Left ventricle myocardium inferior (tissue), 1 donor: ENCODE results near the gene PPP2R2D. TPM values are rescaled to one million over a fixed set of nuclear protein-coding genes. Genes with fewer than 3 reads are reported as not detected.

Source experiments
- DNase-seq: peaks from one replicate; pipeline ENCODE4 v3.0.0-alpha.2; 2020
- H3K27ac ChIP-seq: fragments of 200-600 bp; replicated peaks from 2 replicates; pipeline ENCODE4 v1.8.0; 2021
- H3K27me3 ChIP-seq: fragments of 200-600 bp; 2 replicates; pipeline ENCODE4 v1.8.0; 2021; ENCODE audit warnings: low read depth
- H3K36me3 ChIP-seq: fragments of 200-600 bp; 2 replicates; pipeline ENCODE4 v1.8.0; 2021
- H3K4me1 ChIP-seq: fragments of 200-600 bp; 2 replicates; pipeline ENCODE4 v1.8.0; 2021
- H3K4me3 ChIP-seq: fragments of 200-600 bp; 2 replicates; pipeline ENCODE4 v1.8.0; 2021; ENCODE audit warnings: mild to moderate bottlenecking, moderate library complexity
- H3K9me3 ChIP-seq: fragments of 200-600 bp; replicated peaks from 2 replicates; pipeline ENCODE4 v1.8.0; 2021
- intact Hi-C: fragments of 100-400 bp; cut with micrococcal nuclease; formaldehyde crosslinking; loops from one replicate; pipeline ENCODE4 v1.11.0; 2022
- total RNA-seq: library from RNA; stranded (reverse); fragmentation: NEBNext Ultra II Directional; extraction: Animal tissue kit (Norgen Biotek cat#: 25700); gene quantifications from one replicate; pipeline ENCODE4 v1.2.1, GENCODE V29; 2021
- TF ChIP-seq, protein P1 (sequence below): fragments of 200-600 bp; IDR thresholded peaks from 2 replicates; pipeline ENCODE4 v1.8.0; 2021; ENCODE audit warnings: antibody characterized with exemption, mild to moderate bottlenecking, borderline replicate concordance
- donor health status: DM: no; HTN: yes; CAD: no; lungs with severe emphysema.

The PPP2R2D gene
- total RNA-seq, 1 donor from 2014 or later, result 38.2 TPM

DNA sequence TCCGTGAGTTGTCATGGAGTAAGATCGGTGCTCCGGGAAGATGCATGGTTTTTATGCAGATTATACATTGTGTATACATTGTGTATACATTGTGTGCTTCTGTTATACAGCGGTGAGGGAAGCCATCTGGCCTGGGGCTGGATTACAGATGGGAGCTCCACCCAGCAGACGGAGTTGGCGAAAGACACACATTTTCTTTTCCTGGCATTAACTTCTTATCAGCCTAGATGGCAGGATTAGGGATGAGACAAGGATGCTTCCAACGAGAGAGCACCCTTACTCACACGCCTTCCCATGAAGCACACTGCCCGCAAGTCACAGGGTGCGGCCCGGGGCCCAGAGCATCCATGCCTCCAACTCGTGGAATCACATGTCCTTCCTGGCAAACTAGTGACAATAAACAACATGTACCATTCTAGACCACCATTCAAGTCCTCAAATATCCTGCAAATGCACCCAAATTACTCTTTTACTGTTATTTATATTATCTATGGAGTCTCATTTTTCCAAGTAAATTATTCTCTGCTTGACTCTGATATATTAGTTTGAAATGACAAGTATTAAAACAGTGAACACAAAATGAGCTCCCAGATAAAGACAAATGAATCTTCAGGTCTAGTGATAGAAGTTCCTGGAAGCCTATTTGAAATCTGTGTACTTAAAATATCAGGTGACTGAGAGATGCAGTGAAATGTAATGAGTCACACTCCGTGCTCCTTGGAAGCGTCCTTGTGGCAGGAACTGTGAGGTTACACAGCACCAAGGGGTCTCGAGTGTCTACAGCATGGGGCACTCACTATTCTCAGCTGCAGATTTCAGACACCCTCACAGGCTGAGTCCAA, 29.8 kb upstream of the PPP2R2D start:
- TF ChIP-seq, protein P1, sequence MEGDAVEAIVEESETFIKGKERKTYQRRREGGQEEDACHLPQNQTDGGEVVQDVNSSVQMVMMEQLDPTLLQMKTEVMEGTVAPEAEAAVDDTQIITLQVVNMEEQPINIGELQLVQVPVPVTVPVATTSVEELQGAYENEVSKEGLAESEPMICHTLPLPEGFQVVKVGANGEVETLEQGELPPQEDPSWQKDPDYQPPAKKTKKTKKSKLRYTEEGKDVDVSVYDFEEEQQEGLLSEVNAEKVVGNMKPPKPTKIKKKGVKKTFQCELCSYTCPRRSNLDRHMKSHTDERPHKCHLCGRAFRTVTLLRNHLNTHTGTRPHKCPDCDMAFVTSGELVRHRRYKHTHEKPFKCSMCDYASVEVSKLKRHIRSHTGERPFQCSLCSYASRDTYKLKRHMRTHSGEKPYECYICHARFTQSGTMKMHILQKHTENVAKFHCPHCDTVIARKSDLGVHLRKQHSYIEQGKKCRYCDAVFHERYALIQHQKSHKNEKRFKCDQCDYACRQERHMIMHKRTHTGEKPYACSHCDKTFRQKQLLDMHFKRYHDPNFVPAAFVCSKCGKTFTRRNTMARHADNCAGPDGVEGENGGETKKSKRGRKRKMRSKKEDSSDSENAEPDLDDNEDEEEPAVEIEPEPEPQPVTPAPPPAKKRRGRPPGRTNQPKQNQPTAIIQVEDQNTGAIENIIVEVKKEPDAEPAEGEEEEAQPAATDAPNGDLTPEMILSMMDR, result no peak
- H3K27ac ChIP-seq, result no peak overlapping the region
- intact Hi-C loops, result no loop called here
- H3K36me3 ChIP-seq, result no peaks in the 10 kb centered on the region
- peaks cover 7% of the 10 kb centered on the region for H3K4me1 ChIP-seq
- H3K4me3 ChIP-seq, result no peak overlapping the region
- peaks cover 81% of the 10 kb centered on the region for H3K27me3 ChIP-seq
- no peaks in the 10 kb centered on the region for H3K9me3 ChIP-seq
- no peak for DNase-seq

DNA sequence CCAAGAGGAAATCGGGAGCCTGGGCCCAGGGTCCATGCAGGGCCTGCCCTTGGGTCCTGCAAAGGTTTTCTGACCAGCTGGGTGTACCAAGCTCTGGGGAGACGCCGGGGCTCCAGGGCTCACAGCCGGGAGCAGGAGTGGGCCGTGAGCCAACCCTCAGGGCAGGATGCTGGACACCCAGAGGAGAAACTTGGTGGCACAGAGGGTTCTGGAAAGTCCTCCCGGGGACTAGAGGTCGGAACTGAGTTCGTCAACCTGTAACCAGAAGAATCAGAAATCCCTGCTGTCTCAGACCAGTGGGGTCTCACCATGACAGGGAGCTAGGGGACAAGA, 29.2 kb upstream of the PPP2R2D start:
- Histone ChIP-seq H3K36me3 (no peaks in the 10 kb centered on the region), H3K9me3 (no peaks in the 10 kb centered on the region), H3K27ac (no peak overlapping the region), H3K4me3 (no peak overlapping the region), H3K4me1 (peaks cover 7% of the 10 kb centered on the region), H3K27me3 (peaks cover 82% of the 10 kb centered on the region)
- DNase-seq, result no peak
- intact Hi-C loops, result no loop called here
- TF ChIP-seq, protein P1, result no peak

DNA sequence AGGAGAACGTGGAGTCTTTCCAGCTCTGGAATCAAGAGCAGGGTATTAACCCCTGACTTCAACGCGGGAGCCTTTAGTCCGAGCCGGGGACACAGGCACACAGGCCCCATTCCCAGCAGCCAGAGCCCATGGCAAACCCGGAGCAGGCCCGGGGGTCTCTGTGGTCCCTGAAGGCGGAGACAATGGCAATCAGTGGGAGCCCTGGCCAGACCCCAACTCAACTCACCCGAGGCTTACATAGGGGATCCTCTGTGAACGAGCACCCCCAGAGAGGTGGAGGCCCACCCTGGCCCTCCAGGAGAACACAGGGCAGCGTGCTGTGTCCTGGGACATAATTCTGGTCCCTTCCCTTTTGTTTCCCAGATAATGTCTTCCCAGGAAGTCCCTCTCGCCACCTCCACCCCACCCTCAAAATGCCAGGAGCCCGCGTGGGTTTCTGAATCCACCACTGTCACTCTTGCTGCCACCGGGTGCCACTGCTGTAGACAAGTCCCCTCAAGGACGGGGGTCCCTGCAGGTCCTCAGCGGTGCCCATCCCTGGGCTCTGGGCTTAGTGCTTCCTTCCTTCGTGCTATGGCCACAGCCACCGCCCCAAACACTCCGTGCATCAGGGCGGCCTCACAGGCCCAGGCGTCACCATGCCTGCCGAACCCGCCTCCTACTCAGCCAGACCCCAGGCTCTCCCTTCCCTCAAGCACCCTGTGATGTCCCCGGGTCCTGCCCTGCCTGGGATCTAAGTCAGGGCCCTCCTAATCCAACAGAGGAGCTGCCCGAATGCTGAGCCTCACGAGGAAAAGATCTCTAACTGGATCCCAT, 28.6 kb upstream of the PPP2R2D start:
- intact Hi-C loops, result no loop called here

DNA sequence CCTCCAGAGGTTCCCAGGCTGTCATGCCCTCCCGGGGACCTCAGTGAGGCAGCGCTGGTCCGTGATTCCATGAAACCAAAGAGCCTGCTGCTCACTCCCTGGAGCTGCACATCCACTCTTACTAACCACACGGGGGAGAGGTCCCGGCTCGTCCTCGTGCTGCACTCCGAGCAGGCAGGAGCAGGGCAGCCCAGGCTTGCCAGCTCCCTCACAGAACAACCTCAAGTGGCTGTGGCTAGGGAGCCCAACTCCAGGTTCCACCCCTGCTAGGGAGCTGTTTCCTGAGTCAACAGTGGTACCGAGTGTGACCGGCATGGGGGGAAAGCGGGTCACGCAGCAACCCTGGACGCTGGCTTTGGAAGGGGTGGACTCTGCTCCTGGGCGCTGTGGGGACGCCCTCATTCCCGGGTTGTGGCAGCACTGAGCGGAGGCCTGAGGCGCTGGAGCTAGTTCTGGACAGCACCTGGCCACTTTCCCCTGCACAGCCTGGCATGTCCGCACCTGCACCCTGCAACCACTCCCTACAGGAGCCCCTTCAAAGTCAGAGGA, 27.9 kb upstream of the PPP2R2D start:
- H3K36me3 ChIP-seq, result no peaks in the 10 kb centered on the region
- no peak overlapping the region for H3K27ac ChIP-seq
- H3K4me3 ChIP-seq, result no peak overlapping the region
- H3K4me1 ChIP-seq, result peaks cover 7% of the 10 kb centered on the region
- H3K27me3 ChIP-seq, result peaks cover 82% of the 10 kb centered on the region
- H3K9me3 ChIP-seq, result no peaks in the 10 kb centered on the region
- TF ChIP-seq, protein P1, result no peak
- DNase-seq, result no peak
- intact Hi-C loops, result no loop called here

More for the DNA sequence above, 28.6 kb upstream of the PPP2R2D start:
- peaks cover 82% of the 10 kb centered on the region for H3K27me3 ChIP-seq
- TF ChIP-seq, protein P1, result no peak
- H3K9me3 ChIP-seq, result no peaks in the 10 kb centered on the region
- H3K36me3 ChIP-seq, result no peaks in the 10 kb centered on the region
- peaks cover 7% of the 10 kb centered on the region for H3K4me1 ChIP-seq
- no peak overlapping the region for H3K4me3 ChIP-seq
- no peak for DNase-seq
- H3K27ac ChIP-seq, result no peak overlapping the region

DNA sequence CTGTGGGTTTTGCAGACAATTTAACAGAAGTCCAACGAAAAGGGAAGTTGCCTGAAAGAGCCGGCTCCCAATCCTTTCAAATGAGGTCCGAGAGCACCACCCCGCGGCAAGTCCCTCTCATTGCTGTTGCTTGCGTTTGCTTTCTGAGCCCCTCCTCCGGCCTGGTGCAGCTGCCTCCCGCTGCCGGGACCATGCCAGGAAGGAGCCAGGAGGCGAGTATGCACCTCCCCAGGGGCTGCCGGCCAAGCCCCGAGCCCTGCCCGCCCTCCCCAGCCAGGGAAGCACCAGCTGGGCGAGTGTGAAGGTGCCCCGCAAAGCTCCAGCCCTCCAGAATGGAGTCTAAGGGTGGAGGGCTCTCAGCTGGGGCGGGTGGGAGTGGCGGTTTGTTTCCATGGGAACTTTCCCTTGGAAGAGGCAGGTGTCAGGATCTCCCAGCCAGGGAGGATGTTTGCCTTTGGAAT, 25.8 kb upstream of the PPP2R2D start:
- Histone ChIP-seq H3K4me1 (peaks cover 7% of the 10 kb centered on the region), H3K9me3 (no peaks in the 10 kb centered on the region), H3K4me3 (no peak overlapping the region), H3K27me3 (peaks cover 66% of the 10 kb centered on the region), H3K36me3 (no peaks in the 10 kb centered on the region), H3K27ac (no peak overlapping the region)
- peak; percentile 66 for DNase-seq
- TF ChIP-seq, protein P1, result peak; percentile 76
- intact Hi-C loops, result no loop called here
